ENCODE results near the gene PSEN1. TPM values are rescaled to one million over a fixed set of nuclear protein-coding genes. Genes with fewer than 3 reads are reported as not detected.
A peak's percentile ranks its signal among the peaks of the same experiment; 100 is the strongest.
"Not testable (repeated sequence)": the region's sequence is repeated elsewhere in the genome, so short reads cannot be mapped to it uniquely, and the experiment has no call there.

PSEN1 gene
- polyA plus RNA-seq, 4 donors, result 69.3 to 79.5 (median 75.9) TPM

- DNase-seq (ENCODE audit: low read depth in 4 of 4, low spot score in 3 of 4), result no peak
These were observed 25.9 kb downstream of the PSEN1 start for GRCh38 chr14:73162251-73162650.

GRCh38 chr14:73166399-73166798 is 30.1 kb downstream of the PSEN1 start:
- DNase-seq (ENCODE audit: low read depth in 4 of 4, low spot score in 3 of 4), result no peak

- DNase-seq (ENCODE audit: low read depth in 4 of 4, low spot score in 3 of 4), result no peak
These were observed 31.4 kb downstream of the PSEN1 start for GRCh38 chr14:73167727-73168126.

- DNase-seq (ENCODE audit: low read depth in 4 of 4, low spot score in 3 of 4), result no peak
These were observed 32.0 kb downstream of the PSEN1 start for GRCh38 chr14:73168274-73168673.

- no peak for DNase-seq (ENCODE audit: low read depth in 4 of 4, low spot score in 3 of 4)
These were observed 32.4 kb downstream of the PSEN1 start for GRCh38 chr14:73168691-73169090.

GRCh38 chr14:73169855-73170254 is 33.5 kb downstream of the PSEN1 start:
- not testable (repeated sequence) for DNase-seq (ENCODE audit: low read depth in 4 of 4, low spot score in 3 of 4)

- no peak for DNase-seq (ENCODE audit: low read depth in 4 of 4, low spot score in 3 of 4)
These were observed 34.4 kb downstream of the PSEN1 start for GRCh38 chr14:73170686-73171085.

GRCh38 chr14:73172500-73172899 is 36.2 kb downstream of the PSEN1 start:
- no peak for DNase-seq (ENCODE audit: low read depth in 4 of 4, low spot score in 3 of 4)

- DNase-seq (ENCODE audit: low read depth in 4 of 4, low spot score in 3 of 4), result peak in 3 of 4 donors; percentile 10 to 16 (median 14)
These were observed 36.9 kb downstream of the PSEN1 start for GRCh38 chr14:73173092-73173735.

GRCh38 chr14:73176685-73177084 is 40.4 kb downstream of the PSEN1 start:
- no peak for DNase-seq (ENCODE audit: low read depth in 4 of 4, low spot score in 3 of 4)

GRCh38 chr14:73180385-73180805 is 44.1 kb downstream of the PSEN1 start:
- DNase-seq (ENCODE audit: low read depth in 4 of 4, low spot score in 3 of 4), result no peak

GRCh38 chr14:73180969-73181368 is 44.7 kb downstream of the PSEN1 start:
- DNase-seq (ENCODE audit: low read depth in 4 of 4, low spot score in 3 of 4), result not testable (repeated sequence)

- no peak for DNase-seq (ENCODE audit: low read depth in 4 of 4, low spot score in 3 of 4)
These were observed 52.2 kb downstream of the PSEN1 start for GRCh38 chr14:73188501-73188911.

- DNase-seq (ENCODE audit: low read depth in 4 of 4, low spot score in 3 of 4), result no peak
These were observed 53.3 kb downstream of the PSEN1 start for GRCh38 chr14:73189651-73190050.

- no peak for DNase-seq (ENCODE audit: low read depth in 4 of 4, low spot score in 3 of 4)
These were observed 55.1 kb downstream of the PSEN1 start for GRCh38 chr14:73191441-73191840.

GRCh38 chr14:73194306-73194705 is 58.0 kb downstream of the PSEN1 start:
- DNase-seq (ENCODE audit: low read depth in 4 of 4, low spot score in 3 of 4), result not testable (repeated sequence)

- DNase-seq (ENCODE audit: low read depth in 4 of 4, low spot score in 3 of 4), result no peak
These were observed 61.9 kb downstream of the PSEN1 start for GRCh38 chr14:73198253-73198652.

- no peak for DNase-seq (ENCODE audit: low read depth in 4 of 4, low spot score in 3 of 4)
These were observed 67.2 kb downstream of the PSEN1 start for GRCh38 chr14:73203527-73203926.

- DNase-seq (ENCODE audit: low read depth in 4 of 4, low spot score in 3 of 4), result no peak
These were observed 71.3 kb downstream of the PSEN1 start for GRCh38 chr14:73207615-73208014.

- DNase-seq (ENCODE audit: low read depth in 4 of 4, low spot score in 3 of 4), result no peak
These were observed 72.1 kb downstream of the PSEN1 start for GRCh38 chr14:73208390-73208789.

GRCh38 chr14:73208846-73209245 is 72.5 kb downstream of the PSEN1 start:
- no peak for DNase-seq (ENCODE audit: low read depth in 4 of 4, low spot score in 3 of 4)

GRCh38 chr14:73209953-73210352 is 73.6 kb downstream of the PSEN1 start:
- no peak for DNase-seq (ENCODE audit: low read depth in 4 of 4, low spot score in 3 of 4)

All from right renal pelvis (tissue), 4 donors.